ENCODE data around the gene MICA. TPM values are rescaled to one million over a fixed set of nuclear protein-coding genes. Genes with fewer than 3 reads are reported as not detected.
A peak's percentile ranks its signal among the peaks of the same experiment; 100 is the strongest.

The MICA gene
- total and polyA plus RNA-seq, 9 of the 15 experiments (the other 6 are each of a cell fraction or from before 2014, with no cell fraction given) = 11.8 to 24.6 (median 16.7) TPM

DNA sequence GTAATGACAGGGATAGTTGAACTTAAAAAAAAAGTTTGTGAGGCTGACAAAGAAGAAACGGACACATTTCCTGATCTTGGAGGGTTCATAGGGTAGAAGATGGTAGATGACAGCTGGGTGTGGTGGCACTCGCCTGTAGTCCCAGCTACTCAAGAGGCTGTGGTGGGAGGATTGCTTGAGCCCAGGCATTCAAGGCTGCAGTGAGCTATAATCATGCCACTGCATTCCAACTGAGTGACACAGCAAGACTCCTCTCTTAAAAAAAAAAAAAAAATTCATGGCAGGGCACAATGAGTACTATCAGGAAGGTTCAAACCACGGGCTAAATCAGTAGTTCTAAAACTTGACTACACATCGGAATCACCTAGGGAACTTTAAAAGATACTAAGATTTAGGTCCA is 2.0 kb upstream of the MICA start (continued):
- no peak for TF ChIP-seq SP1 (CRISPR knock-in tag; IDR thresholded peaks at IDR 0.05)
- TF ChIP-seq, protein P1, sequence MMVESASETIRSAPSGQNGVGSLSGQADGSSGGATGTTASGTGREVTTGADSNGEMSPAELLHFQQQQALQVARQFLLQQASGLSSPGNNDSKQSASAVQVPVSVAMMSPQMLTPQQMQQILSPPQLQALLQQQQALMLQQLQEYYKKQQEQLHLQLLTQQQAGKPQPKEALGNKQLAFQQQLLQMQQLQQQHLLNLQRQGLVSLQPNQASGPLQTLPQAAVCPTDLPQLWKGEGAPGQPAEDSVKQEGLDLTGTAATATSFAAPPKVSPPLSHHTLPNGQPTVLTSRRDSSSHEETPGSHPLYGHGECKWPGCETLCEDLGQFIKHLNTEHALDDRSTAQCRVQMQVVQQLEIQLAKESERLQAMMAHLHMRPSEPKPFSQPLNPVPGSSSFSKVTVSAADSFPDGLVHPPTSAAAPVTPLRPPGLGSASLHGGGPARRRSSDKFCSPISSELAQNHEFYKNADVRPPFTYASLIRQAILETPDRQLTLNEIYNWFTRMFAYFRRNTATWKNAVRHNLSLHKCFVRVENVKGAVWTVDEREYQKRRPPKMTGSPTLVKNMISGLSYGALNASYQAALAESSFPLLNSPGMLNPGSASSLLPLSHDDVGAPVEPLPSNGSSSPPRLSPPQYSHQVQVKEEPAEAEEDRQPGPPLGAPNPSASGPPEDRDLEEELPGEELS (CRISPR knock-in tag; IDR thresholded peaks at IDR 0.05; ENCODE audit: borderline replicate concordance) = no peak
- peak; percentile 60; the same call in 1 of the 2 replicates for TF ChIP-seq MAFG (tag; conservative IDR thresholded peaks at IDR 0.05)
- TF ChIP-seq ZNF384 (IDR thresholded peaks at IDR 0.05; ENCODE audit: low read depth, low read length) = peak; percentile 93
- TF ChIP-seq ZNF165 (CRISPR knock-in tag; IDR thresholded peaks at IDR 0.05; ENCODE audit: borderline replicate concordance) = no peak
- TF ChIP-seq ZNF143 (CRISPR knock-in tag; IDR thresholded peaks at IDR 0.05) = no peak
- no peak for TF ChIP-seq GABPA (tag; conservative IDR thresholded peaks at IDR 0.05; ENCODE audit: low read depth)
- TF ChIP-seq ETV5 (CRISPR knock-in tag; IDR thresholded peaks at IDR 0.05; ENCODE audit: low read depth) = no peak
- TF ChIP-seq CHD1 (IDR thresholded peaks at IDR 0.05; ENCODE audit: low read length) = no peak
- no peak for TF ChIP-seq NR2C2 (CRISPR knock-in tag; IDR thresholded peaks at IDR 0.05)
- no peak for TF ChIP-seq NR2C2 (tag; IDR thresholded peaks at IDR 0.05)
- TF ChIP-seq, protein P2, sequence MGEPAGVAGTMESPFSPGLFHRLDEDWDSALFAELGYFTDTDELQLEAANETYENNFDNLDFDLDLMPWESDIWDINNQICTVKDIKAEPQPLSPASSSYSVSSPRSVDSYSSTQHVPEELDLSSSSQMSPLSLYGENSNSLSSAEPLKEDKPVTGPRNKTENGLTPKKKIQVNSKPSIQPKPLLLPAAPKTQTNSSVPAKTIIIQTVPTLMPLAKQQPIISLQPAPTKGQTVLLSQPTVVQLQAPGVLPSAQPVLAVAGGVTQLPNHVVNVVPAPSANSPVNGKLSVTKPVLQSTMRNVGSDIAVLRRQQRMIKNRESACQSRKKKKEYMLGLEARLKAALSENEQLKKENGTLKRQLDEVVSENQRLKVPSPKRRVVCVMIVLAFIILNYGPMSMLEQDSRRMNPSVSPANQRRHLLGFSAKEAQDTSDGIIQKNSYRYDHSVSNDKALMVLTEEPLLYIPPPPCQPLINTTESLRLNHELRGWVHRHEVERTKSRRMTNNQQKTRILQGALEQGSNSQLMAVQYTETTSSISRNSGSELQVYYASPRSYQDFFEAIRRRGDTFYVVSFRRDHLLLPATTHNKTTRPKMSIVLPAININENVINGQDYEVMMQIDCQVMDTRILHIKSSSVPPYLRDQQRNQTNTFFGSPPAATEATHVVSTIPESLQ (CRISPR knock-in tag; IDR thresholded peaks at IDR 0.05) = no peak
- 0 out of 2 replicates have a peak, but pooled peaks have one; percentile 14 for TF ChIP-seq MTA3 (IDR thresholded peaks at IDR 0.05; ENCODE audit: borderline replicate concordance)
- no peak for TF ChIP-seq NCOA2 (IDR thresholded peaks at IDR 0.05; ENCODE audit: partially characterized antibody in 2 of 2)
- peak; percentile 71 for TF ChIP-seq FOSL1 (tag; conservative IDR thresholded peaks at IDR 0.05)
- TF ChIP-seq ZNF57 (CRISPR knock-in tag; IDR thresholded peaks at IDR 0.05) = no peak
- TF ChIP-seq, protein P3, sequence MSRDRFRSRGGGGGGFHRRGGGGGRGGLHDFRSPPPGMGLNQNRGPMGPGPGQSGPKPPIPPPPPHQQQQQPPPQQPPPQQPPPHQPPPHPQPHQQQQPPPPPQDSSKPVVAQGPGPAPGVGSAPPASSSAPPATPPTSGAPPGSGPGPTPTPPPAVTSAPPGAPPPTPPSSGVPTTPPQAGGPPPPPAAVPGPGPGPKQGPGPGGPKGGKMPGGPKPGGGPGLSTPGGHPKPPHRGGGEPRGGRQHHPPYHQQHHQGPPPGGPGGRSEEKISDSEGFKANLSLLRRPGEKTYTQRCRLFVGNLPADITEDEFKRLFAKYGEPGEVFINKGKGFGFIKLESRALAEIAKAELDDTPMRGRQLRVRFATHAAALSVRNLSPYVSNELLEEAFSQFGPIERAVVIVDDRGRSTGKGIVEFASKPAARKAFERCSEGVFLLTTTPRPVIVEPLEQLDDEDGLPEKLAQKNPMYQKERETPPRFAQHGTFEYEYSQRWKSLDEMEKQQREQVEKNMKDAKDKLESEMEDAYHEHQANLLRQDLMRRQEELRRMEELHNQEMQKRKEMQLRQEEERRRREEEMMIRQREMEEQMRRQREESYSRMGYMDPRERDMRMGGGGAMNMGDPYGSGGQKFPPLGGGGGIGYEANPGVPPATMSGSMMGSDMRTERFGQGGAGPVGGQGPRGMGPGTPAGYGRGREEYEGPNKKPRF (IDR thresholded peaks at IDR 0.05; ENCODE audit: low read depth, low read length) = no peak
- no peak for TF ChIP-seq NR2F6 (CRISPR knock-in tag; IDR thresholded peaks at IDR 0.05)
- no peak for TF ChIP-seq KAT8 (IDR thresholded peaks at IDR 0.05; ENCODE audit: low read depth)
- TF ChIP-seq ZNF408 (CRISPR knock-in tag; IDR thresholded peaks at IDR 0.05; ENCODE audit: low read depth) = no peak
- TF ChIP-seq, protein P4, sequence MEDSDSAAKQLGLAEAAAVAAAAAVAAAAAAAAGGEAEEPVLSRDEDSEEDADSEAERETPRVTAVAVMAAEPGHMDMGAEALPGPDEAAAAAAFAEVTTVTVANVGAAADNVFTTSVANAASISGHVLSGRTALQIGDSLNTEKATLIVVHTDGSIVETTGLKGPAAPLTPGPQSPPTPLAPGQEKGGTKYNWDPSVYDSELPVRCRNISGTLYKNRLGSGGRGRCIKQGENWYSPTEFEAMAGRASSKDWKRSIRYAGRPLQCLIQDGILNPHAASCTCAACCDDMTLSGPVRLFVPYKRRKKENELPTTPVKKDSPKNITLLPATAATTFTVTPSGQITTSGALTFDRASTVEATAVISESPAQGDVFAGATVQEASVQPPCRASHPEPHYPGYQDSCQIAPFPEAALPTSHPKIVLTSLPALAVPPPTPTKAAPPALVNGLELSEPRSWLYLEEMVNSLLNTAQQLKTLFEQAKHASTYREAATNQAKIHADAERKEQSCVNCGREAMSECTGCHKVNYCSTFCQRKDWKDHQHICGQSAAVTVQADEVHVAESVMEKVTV (CRISPR knock-in tag; IDR thresholded peaks at IDR 0.05) = no peak
- peak; percentile 61 for TF ChIP-seq CBFA2T3 (IDR thresholded peaks at IDR 0.05)
